Thyroid gland (tissue), 4 donors: Measurements from ENCODE around the gene NRSN2.

Experiments used
- POLR2A ChIP-seq, 2 donors: fragments of 450-650 bp; IDR thresholded peaks; one replicate each; pipeline ENCODE4 v1.6.1; 2017; ENCODE audit warnings: antibody characterized with exemption in 2 of 2, mild to moderate bottlenecking in 2 of 2, moderate library complexity in 1 of 2
- TF ChIP-seq, protein P1 (sequence below), 6 experiments: fragments of 200-600 bp in 3 of 6; fragments of 450-650 bp in 3 of 6; sonication (generic) in 3 of 6; IDR thresholded peaks; one replicate each; pipeline ENCODE4 v1.5.1; 2016 to 2019; ENCODE audit warnings: antibody characterized with exemption in 6 of 6, mild to moderate bottlenecking in 2 of 6, inconsistent platforms in 1 of 6, moderate library complexity in 1 of 6

DNA sequence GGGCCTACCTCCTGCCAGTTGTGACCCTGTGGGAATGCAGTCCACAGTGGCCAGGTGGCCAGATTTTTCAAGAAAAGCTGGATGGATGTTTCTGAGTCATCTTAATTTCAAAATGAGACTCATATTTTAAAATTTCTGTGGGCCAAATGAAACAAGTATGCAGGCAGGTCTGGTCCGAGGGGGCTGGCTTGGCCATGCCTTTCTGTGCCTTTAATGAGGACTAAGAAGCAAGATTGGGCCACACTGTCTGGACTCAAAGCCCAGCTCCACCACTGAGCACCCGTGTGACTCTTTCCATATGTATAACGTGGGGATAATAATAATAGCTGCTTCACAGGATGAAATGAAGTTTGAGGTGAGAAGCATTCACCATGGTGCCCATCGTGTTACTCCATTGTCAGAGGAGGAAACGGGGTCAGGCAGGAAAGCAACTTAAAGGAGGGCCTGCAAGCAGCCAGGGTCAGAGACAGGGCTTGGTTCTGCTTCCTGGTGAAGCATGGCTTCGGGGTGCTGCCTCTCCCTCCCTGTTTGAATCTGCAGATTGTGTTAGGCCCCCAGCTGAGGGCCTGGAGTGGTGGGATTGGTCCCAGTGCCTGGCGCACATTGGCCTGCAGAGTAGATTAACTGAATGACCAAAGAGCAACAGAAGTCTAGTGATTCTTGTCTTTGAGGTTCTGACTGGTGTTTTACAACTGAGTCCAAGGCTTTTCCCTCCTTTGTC, 17.8 kb upstream of the NRSN2 start:
- TF ChIP-seq, protein P1, sequence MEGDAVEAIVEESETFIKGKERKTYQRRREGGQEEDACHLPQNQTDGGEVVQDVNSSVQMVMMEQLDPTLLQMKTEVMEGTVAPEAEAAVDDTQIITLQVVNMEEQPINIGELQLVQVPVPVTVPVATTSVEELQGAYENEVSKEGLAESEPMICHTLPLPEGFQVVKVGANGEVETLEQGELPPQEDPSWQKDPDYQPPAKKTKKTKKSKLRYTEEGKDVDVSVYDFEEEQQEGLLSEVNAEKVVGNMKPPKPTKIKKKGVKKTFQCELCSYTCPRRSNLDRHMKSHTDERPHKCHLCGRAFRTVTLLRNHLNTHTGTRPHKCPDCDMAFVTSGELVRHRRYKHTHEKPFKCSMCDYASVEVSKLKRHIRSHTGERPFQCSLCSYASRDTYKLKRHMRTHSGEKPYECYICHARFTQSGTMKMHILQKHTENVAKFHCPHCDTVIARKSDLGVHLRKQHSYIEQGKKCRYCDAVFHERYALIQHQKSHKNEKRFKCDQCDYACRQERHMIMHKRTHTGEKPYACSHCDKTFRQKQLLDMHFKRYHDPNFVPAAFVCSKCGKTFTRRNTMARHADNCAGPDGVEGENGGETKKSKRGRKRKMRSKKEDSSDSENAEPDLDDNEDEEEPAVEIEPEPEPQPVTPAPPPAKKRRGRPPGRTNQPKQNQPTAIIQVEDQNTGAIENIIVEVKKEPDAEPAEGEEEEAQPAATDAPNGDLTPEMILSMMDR (IDR thresholded peaks at IDR 0.05), result no peak
- no peak for TF ChIP-seq POLR2A (IDR thresholded peaks at IDR 0.05)
